M059J (cell line): ENCODE data around the gene KCNQ1. TPM values are rescaled to one million over a fixed set of nuclear protein-coding genes. Genes with fewer than 3 reads are reported as not detected.

ENCODE experiments used
- DNase-seq: peaks from one replicate; pipeline ENCODE4 v3.0.0-alpha.2; 2012; ENCODE audit warnings: low read depth
- total RNA-seq: library from RNA; depleted of rRNA; stranded (reverse); fragments of >200 nt; shearing (Covaris generic); gene quantifications from 2 replicates; pipeline ENCODE4 v1.2.3, GENCODE V29; 2014

The KCNQ1 gene
- total RNA-seq, 1 experiment from 2014 or later = not detected

DNA sequence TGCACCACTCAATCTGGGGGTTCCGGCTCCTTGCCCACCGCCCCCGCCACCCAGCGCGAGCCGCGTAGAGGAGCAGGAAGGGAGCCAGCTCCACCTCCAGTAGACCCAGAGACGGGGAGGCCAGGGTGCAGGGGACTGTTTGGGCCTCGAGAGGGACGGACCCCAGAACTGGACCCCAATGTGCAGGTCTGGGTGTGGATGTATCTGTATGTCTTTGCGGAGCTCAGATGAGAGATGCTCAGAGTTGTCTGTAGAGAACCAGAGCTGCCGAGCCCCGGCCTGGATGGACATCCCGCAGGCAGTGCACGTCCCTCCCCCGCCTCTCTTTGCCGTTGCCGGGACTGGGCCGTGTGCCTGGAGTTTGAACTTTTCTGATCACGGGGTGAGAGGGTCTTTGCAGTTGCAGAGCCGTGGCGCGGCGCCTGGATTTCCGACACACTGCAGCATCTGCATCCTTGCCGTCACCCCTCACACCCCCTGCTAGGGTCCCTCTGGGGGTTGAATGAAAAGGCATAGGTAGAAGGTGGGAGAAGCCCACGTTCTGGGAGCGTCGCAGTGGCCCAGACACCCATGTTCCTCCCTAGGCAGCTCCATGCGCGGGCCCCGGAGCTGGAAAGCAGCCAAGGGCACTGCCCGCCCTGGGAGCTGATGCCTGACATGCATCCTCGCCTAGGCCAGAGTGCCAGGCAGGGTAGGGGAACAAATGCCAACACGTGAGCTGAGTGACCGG lies 105.2 kb downstream of the KCNQ1 start:
- DNase-seq = no peak

DNA sequence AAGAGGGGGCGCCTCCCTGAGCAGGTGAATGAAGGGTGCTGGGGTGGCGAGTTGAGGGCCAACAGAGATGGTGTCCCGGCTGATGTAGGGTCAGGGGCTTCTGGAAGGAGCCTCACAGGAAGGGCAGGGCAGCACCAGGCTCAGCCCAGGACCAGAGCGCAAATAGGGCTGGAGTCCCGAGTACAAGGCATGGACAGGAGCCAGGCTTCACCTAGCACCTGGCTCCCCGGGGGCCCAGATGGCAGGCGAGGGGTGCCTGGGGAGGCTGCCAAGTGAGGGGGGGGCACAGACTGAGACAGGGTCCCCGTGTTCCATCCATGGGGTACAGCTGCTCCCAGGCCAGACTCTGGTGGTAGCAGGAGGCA lies 105.8 kb downstream of the KCNQ1 start:
- no peak for DNase-seq

DNA sequence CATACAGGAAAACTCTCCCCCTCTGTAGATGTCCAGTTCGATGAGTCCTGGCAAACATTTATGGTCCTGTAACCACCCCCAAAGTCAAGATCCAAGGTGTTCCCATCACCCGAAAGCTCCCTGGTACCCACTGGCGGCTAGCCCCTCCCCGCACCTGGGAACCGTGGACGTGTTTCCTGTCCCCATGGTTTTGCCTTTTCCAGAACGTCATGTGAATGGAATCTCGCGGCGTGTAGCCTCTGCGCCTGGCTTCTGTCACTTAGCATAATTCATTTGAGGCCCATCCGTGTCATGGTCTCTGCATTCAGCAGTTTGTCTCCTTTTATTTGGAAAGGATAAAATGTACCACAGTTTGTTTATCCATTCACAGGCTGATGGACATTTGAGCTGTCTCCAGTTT lies 106.3 kb downstream of the KCNQ1 start:
- no peak for DNase-seq

DNA sequence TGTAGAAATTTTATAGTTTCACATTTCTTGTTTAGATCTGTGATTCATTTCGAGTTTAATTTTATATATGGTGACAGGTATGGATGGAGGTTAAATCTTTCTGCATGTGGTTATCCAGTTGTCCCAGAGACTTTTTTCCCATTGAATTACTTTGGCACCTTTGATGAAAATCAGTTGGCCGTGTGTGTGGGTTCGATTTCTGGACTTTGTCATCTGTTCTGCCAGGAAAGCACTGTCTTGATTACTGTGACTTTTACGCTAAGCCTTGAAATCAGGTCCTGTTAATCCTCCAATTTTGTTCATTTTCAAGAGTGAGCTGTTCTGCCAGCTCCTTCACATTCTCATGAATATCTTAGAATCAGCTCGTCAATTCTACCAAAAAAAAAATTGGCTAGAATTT lies 107.4 kb downstream of the KCNQ1 start:
- no peak for DNase-seq

DNA sequence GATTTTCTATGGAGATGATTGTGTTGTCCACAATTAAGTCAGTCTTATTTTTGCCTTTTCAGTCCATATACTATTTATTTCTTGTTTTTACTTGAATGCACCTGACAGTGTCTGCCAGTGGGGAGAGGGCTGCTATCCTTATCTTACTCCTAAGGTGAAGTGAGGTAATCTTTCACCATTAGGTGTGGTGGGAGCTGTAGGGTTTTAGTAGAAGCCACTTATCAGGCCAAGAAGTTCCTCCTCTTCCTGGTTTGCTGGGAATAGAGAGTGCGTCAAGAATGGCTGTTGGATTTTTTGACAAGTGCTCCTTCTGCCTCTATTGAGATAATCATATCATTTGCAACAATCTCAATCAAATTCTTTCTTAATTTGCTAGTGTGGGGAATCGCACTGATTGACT lies 108.4 kb downstream of the KCNQ1 start:
- no peak for DNase-seq

DNA sequence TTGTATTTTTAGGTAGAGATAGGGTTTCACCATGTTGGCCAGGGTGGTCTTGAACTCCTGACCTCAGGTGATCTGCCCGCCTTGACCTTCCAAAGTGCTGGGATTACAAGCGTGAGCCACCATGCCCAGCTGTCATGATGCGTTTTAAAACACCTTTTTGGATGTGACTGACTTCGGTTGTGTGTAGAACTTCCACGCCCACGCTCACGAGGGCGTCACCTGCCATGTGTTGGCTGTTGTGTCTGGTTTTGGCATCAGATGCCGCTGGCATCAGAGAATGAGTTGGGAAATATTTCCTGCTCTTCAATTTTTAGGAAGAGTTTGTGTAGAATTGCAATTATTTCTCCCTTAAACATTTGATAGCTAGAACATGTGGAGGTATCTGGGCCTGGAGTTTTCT lies 109.1 kb downstream of the KCNQ1 start:
- DNase-seq = no peak

DNA sequence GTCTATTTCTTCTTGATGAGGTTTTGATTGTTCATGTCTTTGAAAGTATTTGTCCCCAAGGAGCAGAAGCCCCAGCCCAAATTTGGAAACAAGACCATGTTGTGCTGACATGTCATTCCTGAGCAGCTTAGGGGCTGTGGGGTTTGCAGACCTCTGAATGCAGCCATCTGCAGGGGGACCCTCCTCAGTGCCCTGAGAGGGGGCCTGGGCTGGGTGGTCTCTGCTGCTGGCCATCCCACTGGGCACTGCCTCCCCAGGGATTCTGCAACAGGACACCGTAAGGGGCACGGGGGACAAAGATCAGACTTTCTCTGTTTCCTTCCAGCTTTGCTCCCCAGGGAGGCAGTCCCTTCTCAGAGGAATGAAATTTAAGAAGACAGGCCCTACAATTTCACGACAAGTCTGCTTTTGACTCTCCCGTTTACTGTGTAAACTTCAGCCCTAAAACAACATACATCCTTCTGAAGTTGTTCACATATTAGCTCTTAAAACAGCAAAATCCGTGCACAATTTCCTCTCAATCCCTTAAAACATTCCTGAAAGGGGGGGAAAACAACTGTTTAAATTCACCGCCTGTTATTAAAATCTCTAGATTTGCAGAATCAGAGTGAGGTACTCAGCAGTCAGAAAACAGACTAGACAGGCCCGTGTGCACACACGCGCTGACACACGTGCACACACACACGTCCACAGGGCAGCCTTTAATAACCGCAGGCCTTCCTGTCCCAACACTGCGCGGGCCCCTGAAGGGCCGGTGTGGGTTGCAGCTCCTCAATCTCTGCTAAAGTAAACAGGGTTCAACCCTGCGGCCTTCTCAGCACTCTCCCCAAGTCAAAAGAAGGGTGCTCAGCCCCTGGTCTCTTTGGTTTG lies 109.8 kb downstream of the KCNQ1 start:
- no peak for DNase-seq

DNA sequence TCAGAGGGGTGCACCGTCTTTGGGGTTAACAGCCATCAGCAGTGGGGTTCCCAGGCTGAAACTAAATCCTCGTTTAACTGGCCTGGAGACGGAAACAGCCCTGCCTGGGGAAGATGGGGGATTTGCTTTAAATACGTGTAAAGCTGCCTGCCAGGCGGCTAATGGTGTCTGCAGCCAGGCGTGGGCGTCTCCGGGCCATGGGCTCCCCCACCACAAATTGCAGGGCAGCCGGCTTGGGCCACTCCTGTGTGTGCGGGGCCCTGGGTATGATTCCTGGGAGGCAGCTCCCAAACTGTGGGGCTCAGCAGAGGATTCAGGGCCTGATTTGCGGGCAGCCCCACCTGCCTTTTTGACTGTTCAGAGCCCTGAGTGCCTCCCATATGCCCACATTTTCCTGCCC lies 110.5 kb downstream of the KCNQ1 start:
- no peak for DNase-seq

DNA sequence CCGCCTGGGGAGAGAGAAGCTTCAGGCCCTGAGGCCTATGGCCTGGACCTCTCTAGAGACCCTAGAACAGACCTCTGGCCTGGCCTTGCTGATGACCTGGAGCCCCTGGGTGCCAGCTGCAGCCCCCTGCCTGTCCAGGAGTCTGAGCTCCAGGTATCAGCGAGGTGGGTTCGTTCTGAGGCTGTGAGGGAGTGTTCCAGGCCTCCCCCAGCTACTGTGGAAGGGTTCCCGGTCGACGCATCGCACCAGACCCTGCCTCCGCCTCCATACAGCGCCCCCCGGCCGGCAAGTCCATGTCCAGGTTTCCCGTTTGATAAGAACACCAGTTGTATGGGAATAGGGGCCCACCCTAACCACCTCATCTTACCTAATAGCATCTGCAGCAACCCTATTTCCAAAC lies 111.1 kb downstream of the KCNQ1 start:
- no peak for DNase-seq

DNA sequence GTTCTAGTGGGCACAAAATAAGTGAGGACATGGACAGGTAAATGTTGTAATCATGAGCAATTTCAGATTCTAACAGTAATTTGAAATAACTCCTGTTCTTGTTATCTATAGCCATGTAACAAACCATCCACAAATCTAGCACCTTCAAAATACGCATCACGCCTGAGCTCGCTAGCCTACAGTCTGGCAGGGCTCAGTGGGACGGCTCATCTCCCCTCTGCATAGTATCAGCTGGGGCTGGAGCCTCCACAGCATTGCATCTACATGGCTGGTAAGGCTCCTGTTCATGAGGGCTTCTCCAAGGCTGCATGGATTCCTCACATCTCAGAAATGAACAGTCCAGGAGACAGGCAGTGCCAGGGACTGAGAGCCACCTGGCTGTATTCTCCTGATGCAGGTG lies 112.6 kb downstream of the KCNQ1 start:
- DNase-seq = no peak

DNA sequence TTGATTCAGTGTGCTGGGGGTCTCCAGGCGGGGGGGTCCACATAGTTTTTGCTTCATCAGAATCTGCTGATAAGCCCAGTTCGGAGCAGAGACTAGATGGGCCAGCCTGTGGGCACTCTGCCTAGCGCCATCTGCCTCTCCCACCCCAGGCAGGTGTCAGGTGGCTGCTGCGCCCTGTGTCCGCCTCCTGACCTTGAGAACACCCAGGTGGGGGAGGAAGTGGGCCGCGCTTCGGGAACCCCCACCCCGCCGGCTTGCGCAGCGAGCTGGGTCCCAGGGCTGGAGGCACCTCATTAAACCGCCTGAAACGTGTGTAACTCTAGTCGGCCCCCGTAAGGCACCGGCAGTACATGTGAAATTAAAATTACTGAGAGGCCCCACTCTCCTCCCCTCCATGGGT lies 113.6 kb downstream of the KCNQ1 start:
- DNase-seq = no peak

DNA sequence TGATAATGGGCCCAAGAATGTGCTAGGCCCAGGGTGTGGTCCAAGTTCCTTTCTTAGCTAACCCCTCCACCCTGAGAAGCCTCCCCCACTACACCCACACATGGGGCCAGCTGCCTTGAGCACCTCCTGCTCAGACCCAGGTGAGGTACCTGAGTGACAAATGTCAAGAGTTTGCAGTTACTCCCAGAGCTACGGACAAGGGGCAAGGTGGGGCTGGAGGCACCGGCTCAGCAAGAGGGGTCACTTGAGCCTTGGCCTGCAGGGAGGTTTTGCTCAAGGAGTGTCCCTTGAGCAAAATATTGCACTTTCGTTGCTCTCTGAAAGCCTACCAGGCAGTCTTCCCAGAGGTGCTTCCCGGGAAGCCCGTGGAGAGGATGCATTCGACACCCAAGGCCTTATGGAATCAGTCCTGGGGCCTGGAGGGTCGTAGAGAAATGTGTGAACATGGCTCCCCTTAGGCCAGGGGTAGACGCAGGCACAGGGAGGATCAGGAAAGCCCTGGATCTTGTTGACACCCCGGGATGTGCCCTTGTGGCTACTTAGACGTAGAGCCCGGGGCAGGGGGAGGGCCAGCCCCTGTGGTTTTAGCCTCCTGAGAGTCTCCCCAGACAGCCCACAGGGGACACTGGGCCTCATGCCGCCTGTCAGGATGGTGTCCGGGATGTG lies 114.2 kb downstream of the KCNQ1 start:
- DNase-seq = no peak

DNA sequence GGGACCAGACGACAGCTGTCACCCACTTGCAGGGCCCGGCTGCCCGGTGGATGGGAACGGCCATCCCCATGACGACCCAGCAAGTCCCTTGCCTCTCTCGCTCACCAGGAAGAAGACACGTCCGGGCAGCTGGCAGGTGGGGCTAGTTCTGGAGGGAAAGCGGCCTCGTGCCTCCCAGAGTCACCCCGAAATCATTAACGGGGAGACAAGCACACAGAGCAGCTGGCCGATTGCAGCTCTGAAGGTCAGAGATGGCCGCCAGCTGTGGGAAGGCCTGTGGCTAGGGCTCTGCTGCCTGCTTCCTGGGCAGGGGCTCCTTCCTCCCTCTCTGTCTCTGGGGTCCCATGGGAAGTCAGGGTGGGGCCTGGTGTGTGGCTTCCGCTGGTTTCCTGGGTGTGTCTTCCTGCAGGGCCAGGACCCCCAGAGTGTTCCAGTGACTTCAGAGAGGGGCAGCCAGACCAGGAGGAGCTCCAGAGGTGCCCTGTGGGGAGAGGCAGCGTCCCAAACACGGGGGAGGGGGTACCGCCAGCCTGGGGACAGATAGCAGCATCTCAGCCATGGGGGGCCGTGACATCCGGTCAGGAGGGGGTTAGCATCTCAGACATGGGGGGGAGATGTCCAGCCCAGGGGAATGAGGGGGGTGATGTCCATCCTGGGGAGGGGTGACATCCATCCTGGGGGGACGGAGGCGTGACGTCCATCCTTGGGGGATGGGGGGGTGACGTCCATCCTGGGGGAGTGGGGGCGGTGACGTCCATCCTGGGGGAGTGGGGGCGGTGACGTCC lies 114.9 kb downstream of the KCNQ1 start:
- DNase-seq = no peak

DNA sequence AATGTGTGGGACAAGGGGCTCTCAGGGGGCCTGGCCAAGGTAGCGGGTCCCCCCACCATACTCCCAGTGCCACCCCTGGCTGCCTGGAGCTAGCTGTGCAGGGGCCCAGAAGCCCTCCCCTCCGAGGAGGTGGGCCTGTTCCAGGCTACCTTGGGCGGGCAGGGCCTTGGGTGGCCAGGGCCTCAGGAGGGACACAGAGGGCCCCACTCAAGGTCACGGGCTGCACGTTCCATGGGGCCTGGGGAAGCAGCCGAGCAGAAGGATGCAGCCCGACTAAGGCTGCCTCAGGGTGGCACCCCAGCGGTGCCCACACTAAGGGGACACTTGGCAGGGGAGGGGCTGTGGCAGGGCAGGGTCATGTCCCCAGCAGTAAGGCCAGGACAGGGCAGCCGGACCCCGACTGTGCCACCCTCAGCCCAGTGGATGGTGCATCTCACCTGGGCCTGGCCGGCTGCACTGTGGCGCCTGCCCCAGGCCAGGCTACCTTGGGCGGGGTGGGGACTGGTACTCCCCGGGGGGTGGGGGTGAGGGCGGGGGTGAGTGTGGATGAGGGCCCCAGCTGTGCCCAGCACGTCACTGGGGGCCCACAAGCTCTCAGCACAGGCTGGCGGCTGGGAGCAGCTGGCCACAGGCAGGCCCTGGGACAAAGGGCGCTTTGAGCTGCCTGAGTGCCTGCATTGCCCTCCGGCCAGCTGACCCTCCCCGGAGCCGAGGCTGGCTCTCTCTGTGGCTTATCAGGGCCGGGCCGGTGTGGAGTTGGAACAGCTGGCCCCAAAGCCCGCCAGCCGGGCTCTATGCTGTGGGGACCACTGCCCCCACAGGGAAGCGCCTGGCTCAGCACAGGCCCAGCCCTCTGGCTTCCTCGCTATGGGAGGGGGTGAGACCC lies 117.1 kb downstream of the KCNQ1 start:
- no peak for DNase-seq

DNA sequence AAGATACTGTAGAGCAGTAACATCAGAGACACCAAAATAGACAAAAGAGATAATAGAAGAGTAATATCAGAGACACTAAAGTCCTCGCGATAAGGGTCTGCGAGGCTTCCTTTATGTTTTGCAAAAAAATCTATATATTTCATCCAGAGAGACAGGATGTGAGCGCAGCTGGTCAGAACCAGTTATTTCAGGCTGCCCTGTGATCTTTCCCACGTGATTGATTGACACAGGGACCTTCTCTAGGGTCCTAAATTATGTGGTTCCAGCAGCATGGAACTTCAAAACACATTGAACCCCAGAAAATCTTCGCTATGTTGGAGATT lies 118.0 kb downstream of the KCNQ1 start:
- no peak for DNase-seq

DNA sequence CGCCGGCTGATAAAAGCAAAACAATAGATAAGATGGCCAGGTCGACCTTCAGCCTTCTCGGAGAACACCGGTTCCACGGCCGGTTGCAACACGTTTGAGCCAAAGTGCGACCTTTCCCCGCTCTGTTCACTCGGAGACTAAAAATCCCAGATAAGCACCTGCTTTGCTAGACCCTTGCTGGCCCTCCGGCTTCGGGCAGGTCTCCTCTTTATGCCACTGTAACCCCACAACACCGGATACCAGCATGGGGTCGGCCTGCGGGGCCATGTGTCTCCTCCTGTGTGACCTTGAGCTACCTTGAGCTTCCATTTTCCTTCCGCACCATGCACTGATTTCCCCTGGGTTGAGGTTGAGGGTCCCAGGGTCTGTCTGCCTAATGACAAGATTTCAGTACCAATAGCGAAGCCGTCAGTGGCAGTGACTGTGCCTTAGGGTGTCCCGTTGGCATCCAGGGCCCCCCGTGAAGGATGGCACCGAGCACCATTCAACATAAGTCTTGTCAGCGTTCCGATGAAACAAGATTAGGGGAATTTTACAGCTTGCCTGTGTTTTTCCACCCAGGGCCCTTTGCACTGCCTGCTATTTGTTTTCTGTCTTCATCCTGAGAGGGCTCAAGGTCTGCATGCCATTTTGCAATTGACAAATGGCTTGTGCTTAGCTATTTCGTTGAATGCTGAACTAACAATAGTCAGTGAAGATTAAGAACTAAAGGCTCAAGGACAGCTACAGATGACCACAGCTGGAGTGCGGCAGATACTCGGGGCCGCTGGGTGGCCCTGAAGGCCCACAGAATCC lies 118.6 kb downstream of the KCNQ1 start:
- no peak for DNase-seq

DNA sequence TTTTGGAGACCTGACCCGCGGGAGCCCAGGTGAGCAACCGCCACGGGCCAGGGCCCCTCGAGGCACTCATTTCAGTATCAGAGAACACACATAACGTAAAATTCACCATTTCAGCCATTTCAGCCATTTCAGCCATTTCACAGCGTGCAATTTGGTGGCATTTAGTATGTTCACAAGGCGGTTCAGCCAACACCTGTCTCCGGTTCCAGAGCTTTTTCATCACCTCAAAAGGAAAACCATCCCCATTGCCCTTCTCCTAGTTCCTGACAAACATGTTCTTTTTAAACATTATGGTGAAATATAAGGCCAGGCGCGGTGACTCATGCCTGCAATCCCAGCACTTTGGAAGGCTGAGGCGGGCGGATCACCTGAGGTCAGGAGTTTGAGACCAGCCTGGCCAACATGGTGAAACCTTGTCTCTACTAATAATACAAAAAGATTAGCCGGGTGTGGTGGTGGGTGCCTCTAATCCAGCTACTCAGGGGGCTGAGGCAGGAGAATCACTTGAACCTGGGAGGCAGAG lies 119.3 kb downstream of the KCNQ1 start:
- DNase-seq = no peak

DNA sequence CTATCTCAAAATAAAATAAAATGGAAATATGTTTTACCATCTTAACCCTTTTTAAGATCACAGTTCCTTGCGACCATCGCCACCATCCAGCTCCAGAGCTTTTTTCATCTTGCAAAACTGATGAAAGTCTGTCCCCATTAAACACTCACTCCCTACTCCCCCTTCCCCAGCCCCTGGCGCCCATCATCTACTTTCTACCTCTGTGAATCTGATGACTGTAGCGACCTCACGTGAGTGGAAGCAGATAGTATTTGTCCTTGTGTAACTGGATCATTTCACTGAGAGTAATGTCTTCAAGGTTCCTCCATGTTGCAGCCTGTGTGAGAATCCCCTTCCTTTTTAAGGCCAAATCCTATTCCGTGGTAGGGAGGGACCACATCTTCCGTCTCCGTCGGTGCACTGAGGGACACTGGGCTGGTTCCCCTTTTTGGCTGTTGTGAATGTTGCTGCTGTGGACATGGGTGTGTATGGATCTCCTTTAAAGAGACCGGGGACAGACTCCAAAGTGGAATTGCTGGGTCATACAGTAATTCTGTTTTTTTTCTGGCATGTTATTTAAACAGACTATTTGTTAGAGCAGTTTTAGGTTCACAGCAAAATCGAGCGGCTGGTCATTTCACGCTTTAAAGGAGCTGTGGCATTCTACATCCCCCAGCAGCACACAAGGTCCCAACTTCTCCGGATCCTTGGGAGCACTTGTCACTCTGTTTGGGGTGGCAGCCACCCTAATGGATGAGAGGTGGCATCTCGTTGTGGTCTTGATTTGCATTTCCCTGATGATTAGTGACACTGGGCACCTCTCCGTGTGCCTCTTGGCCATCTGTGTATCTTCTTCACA lies 120.0 kb downstream of the KCNQ1 start:
- no peak for DNase-seq
